NCI-H2107 (cell line): ENCODE results near the gene PPP2R5C.

Experiments used
- DNase-seq: peaks from one replicate; lab custom pipeline; 2025; lab: John Stamatoyannopoulos, UW

PPP2R5C gene

GRCh38 chr14:101814934-101815333, 53.4 kb downstream of the PPP2R5C start:
- no peak for DNase-seq

GRCh38 chr14:101815994-101816393, 54.5 kb downstream of the PPP2R5C start:
- no peak for DNase-seq

- no peak for DNase-seq
These were observed 56.0 kb downstream of the PPP2R5C start for GRCh38 chr14:101817501-101818001.

- no peak for DNase-seq
These were observed 57.9 kb downstream of the PPP2R5C start for GRCh38 chr14:101819251-101819990.

GRCh38 chr14:101820283-101820798, 58.8 kb downstream of the PPP2R5C start:
- DNase-seq, result no peak

- DNase-seq, result no peak
These were observed 60.0 kb downstream of the PPP2R5C start for GRCh38 chr14:101821528-101821927.

GRCh38 chr14:101823066-101823465, 61.6 kb downstream of the PPP2R5C start:
- DNase-seq, result no peak

GRCh38 chr14:101823511-101824120, 62.1 kb downstream of the PPP2R5C start:
- no peak for DNase-seq

GRCh38 chr14:101824339-101824727, 62.8 kb downstream of the PPP2R5C start:
- no peak for DNase-seq

- no peak for DNase-seq
These were observed 64.3 kb downstream of the PPP2R5C start for GRCh38 chr14:101825797-101826196.

- DNase-seq, result no peak
These were observed 64.8 kb downstream of the PPP2R5C start for GRCh38 chr14:101826351-101826750.

- no peak for DNase-seq
These were observed 65.8 kb downstream of the PPP2R5C start for GRCh38 chr14:101827286-101827685.

- DNase-seq, result no peak
These were observed 66.5 kb downstream of the PPP2R5C start for GRCh38 chr14:101828046-101828445.

GRCh38 chr14:101830271-101830670, 68.8 kb downstream of the PPP2R5C start:
- DNase-seq, result no peak

GRCh38 chr14:101833045-101833444, 71.5 kb downstream of the PPP2R5C start:
- no peak for DNase-seq

- no peak for DNase-seq
These were observed 72.9 kb downstream of the PPP2R5C start for GRCh38 chr14:101834397-101834796.

GRCh38 chr14:101834800-101835547, 73.5 kb downstream of the PPP2R5C start:
- DNase-seq, result no peak

GRCh38 chr14:101835566-101835965, 74.1 kb downstream of the PPP2R5C start:
- DNase-seq, result no peak

GRCh38 chr14:101836135-101836534, 74.6 kb downstream of the PPP2R5C start:
- DNase-seq, result no peak

GRCh38 chr14:101838476-101838875, 77.0 kb downstream of the PPP2R5C start:
- no peak for DNase-seq

GRCh38 chr14:101839236-101839635, 77.7 kb downstream of the PPP2R5C start:
- no peak for DNase-seq

GRCh38 chr14:101839661-101840060, 78.2 kb downstream of the PPP2R5C start:
- no peak for DNase-seq
